T-helper 2 cell treated with Interferon-gamma antibody and Interleukin-4, amounts not matched to agents 5 μg/mL and 100 μg/mL, for 36 hours (primary cell): Measurements from ENCODE around the gene C15orf61.

Experiments used
- DNase-seq: peaks from one replicate; pipeline ENCODE4 v3.0.0; 2021; ENCODE audit warnings: low spot score
- H3K27ac Mint-ChIP-seq: one replicate; pipeline ENCODE4 v1.8.0; 2021; ENCODE audit warnings: mild to moderate bottlenecking, mixed read lengths
- H3K27me3 Mint-ChIP-seq: one replicate; pipeline ENCODE4 v1.8.0; 2021; ENCODE audit warnings: low read depth, mixed read lengths
- H3K36me3 Mint-ChIP-seq: one replicate; pipeline ENCODE4 v1.8.0; 2021; ENCODE audit warnings: low read depth, mixed read lengths
- H3K4me1 Mint-ChIP-seq: one replicate; pipeline ENCODE4 v1.8.0; 2021; ENCODE audit warnings: low read depth, mixed read lengths
- H3K4me3 Mint-ChIP-seq: one replicate; pipeline ENCODE4 v1.8.0; 2022; ENCODE audit warnings: mild to moderate bottlenecking, moderate library complexity, mixed read lengths
- H3K9me3 Mint-ChIP-seq: one replicate; pipeline ENCODE4 v1.8.0; 2021; ENCODE audit warnings: mixed read lengths

The C15orf61 gene

DNA sequence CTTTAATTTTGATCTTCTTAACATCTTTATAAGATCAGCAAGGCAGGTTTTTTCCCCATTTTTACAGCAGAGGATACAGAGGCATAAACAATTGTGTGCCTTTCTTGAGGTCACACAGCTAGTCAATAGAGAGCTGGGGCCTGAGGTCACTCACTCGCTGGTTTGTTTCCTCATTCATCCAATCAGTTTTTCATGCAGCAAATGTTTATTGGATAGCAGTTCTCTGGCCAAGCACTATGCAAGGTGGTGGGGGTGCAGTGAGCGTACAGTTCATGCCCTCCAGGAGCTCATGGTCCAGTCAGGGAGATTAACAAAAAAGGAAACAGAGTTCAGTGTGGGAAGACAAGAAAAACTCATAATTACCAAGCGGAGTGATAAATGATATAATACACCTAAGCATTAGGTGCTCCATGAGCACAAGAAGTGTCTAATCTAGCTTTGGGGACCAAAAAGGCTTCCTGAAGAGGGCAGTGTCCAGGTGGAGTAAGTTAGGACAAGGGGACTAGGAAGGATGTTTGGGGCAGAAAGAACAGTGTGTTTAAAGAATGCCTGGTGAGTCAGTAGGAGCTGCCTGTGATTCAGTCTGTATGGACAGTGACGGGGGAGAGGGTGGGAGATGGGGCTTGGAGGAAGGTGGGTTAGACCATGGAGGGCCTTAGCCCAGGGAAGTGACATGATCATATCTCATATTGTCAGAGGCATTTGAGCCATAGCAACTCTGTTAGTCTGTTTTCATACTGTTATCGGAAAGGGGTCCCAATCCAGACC lies 50.9 kb downstream of the C15orf61 start:
- DNase-seq, result no peak
- Mint-ChIP-seq H3K27me3 (no peaks in the 10 kb centered on the region), H3K9me3 (no peaks in the 10 kb centered on the region), H3K4me3 (no peak overlapping the region), H3K36me3 (peaks cover 1% of the 10 kb centered on the region), H3K4me1 (no peaks in the 10 kb centered on the region), H3K27ac (no peak overlapping the region)

GRCh38 chr15:67573194-67573593 lies 52.3 kb downstream of the C15orf61 start:
- H3K9me3 Mint-ChIP-seq, result no peaks in the 10 kb centered on the region
- no peak for DNase-seq
- no peaks in the 10 kb centered on the region for H3K27me3 Mint-ChIP-seq
- no peak overlapping the region for H3K27ac Mint-ChIP-seq
- no peaks in the 10 kb centered on the region for H3K4me1 Mint-ChIP-seq
- no peak overlapping the region for H3K4me3 Mint-ChIP-seq
- H3K36me3 Mint-ChIP-seq, result peaks cover 1% of the 10 kb centered on the region

DNA sequence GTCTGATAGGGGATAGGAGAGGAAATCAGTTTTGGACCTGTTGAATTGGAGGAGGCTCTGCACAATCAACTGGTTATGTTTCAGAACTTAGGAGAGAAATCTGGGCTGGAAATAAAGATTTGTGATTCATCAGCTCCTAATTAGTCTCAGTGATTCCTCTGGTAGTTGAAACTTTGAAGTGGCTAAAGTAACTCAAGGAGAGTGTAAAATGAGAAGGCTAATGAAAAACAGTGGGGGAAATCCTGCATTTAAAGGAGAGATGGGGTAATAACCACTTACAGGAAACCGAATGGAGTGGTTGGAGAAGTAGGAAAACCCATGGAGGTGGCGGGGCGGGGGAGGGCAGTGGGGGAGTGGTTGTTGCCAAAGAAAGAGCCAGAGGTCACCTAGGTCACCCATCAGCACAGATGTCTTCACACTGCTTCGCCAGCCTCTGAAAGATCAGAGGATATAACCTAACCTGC lies 54.1 kb downstream of the C15orf61 start:
- Mint-ChIP-seq H3K9me3 (no peaks in the 10 kb centered on the region), H3K4me1 (no peaks in the 10 kb centered on the region), H3K4me3 (no peak overlapping the region), H3K27me3 (no peaks in the 10 kb centered on the region), H3K36me3 (peaks cover 1% of the 10 kb centered on the region), H3K27ac (no peak overlapping the region)
- no peak for DNase-seq

GRCh38 chr15:67578020-67578600 lies 57.2 kb downstream of the C15orf61 start:
- H3K36me3 Mint-ChIP-seq, result peaks cover 2% of the 10 kb centered on the region
- no peak overlapping the region for H3K27ac Mint-ChIP-seq
- H3K9me3 Mint-ChIP-seq, result no peaks in the 10 kb centered on the region
- no peaks in the 10 kb centered on the region for H3K4me1 Mint-ChIP-seq
- H3K4me3 Mint-ChIP-seq, result no peak overlapping the region
- DNase-seq, result no peak
- no peaks in the 10 kb centered on the region for H3K27me3 Mint-ChIP-seq

DNA sequence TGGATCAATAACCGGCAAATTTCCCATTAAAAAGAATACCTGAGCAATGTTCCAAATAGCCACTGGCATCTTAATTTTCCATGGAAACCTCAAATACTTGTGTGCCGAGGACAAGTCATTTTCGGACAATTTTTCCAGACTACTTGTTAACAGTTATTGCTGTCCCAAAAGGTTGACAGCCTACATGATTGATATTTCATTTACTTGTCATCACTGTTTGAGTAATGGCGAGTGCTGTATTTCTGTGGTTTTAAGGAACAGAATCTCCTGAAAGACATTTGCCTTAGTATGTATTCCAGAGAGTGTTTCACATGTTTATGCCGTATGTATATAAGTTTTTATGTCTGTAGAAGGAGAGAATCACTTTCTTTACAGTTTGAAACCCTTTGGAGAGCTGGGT lies 58.2 kb downstream of the C15orf61 start:
- no peak for DNase-seq
- no peaks in the 10 kb centered on the region for H3K4me1 Mint-ChIP-seq
- no peaks in the 10 kb centered on the region for H3K9me3 Mint-ChIP-seq
- H3K27me3 Mint-ChIP-seq, result no peaks in the 10 kb centered on the region
- no peak overlapping the region for H3K27ac Mint-ChIP-seq
- H3K4me3 Mint-ChIP-seq, result no peak overlapping the region
- H3K36me3 Mint-ChIP-seq, result peaks cover 3% of the 10 kb centered on the region
